Prostate gland (tissue), 2 donors: Measurements from ENCODE around the gene TNRC6C. TPM values are rescaled to one million over a fixed set of nuclear protein-coding genes. Genes with fewer than 3 reads are reported as not detected.

Source experiments
- DNase-seq: peaks from one replicate; pipeline ENCODE4 v3.0.0-alpha.2; 2019; ENCODE audit warnings: low spot score
- H3K27ac ChIP-seq, 2 donors: fragments of 200-600 bp; sonication (generic); 2 replicates each; pipeline ENCODE4 v1.5.1; 2017 to 2019
- H3K27me3 ChIP-seq: fragments of 200-600 bp; sonication (generic); replicated peaks from 2 replicates; pipeline ENCODE4 v1.5.1; 2019; ENCODE audit not compliant: insufficient read depth
- H3K36me3 ChIP-seq, 2 donors: fragments of 200-600 bp; sonication (generic); 1 replicate in 1 of 2; 2 replicates in 1 of 2; pipeline versions ENCODE4 v1.5.1 to v1.8.1; 2017 to 2019
- H3K4me1 ChIP-seq: fragments of 200-600 bp; sonication (generic); replicated peaks from 2 replicates; pipeline ENCODE4 v1.5.1; 2019
- H3K4me3 ChIP-seq, 2 donors: fragments of 200-600 bp; sonication (generic); 2 replicates each; pipeline ENCODE4 v1.5.1; 2017 to 2019
- H3K9me3 ChIP-seq: fragments of 200-600 bp; sonication (generic); 2 replicates; pipeline ENCODE4 v1.5.1; 2017
- CTCF ChIP-seq, 4 experiments: fragments of 200-600 bp in 2 of 4; fragments of 450-650 bp in 2 of 4; sonication (generic) in 2 of 4; IDR thresholded peaks; 1 replicate in 3 of 4; 2 replicates in 1 of 4; pipeline ENCODE4 v1.5.1; 2016 to 2019; ENCODE audit warnings: antibody characterized with exemption in 4 of 4, mild to moderate bottlenecking in 2 of 4, moderate library complexity in 2 of 4
- POLR2A ChIP-seq: fragments of 450-650 bp; IDR thresholded peaks from one replicate; pipeline ENCODE4 v1.6.1; 2016; ENCODE audit warnings: antibody characterized with exemption, mild to moderate bottlenecking
- POLR2AphosphoS5 ChIP-seq: sonication (generic); formaldehyde crosslinking; IDR thresholded peaks from one replicate; pipeline ENCODE4 v1.6.1; 2017; ENCODE audit warnings: antibody characterized with exemption
- WGBS: methylation state at CpG from one replicate; pipeline ENCODE4 v1.1.5; 2018; 5-methylcytosine and 5-hydroxymethylcytosine counted together
- intact Hi-C: fragments of 100-400 bp; cut with DNase I; formaldehyde crosslinking; loops from one replicate; pipeline ENCODE4 v1.14.2; 2022
- total RNA-seq, 2 donors: library from RNA; depleted of rRNA; stranded (reverse); fragments of >200 nt; gene quantifications; one replicate each; pipeline ENCODE4 v1.1.0, GENCODE V29; 2016

The TNRC6C gene
- total RNA-seq, 2 donors from 2014 or later: 15.5 to 29.7 TPM

GRCh38 chr17:78023042-78023441, 64.5 kb downstream of the TNRC6C start:
- DNase-seq: no peak
- H3K9me3 ChIP-seq: no peaks in the 10 kb centered on the region
- intact Hi-C loops: loop anchor here (5.0 kb wide), 1 partner anchor 229 kb away; no protein-coding TSS in a partner anchor
- H3K27me3 ChIP-seq: no peaks in the 10 kb centered on the region
- no peaks in the 10 kb centered on the region for H3K4me1 ChIP-seq
- H3K36me3 ChIP-seq: no peaks in the 10 kb centered on the region
- 82% methylated on average over 5 of the region's 5 CpGs for WGBS
- H3K4me3 ChIP-seq: no peak overlapping the region
- no peak for TF ChIP-seq CTCF (IDR thresholded peaks at IDR 0.05)
- H3K27ac ChIP-seq: no peak overlapping the region

- no peak for DNase-seq
- WGBS: 84% methylated on average over 2 of the region's 2 CpGs
- intact Hi-C loops: no loop called here
- H3K4me3 ChIP-seq: no peak overlapping the region
- no peak overlapping the region for H3K27ac ChIP-seq
- TF ChIP-seq POLR2A: no peak
- TF ChIP-seq POLR2AphosphoS5: no peak
- no peak for TF ChIP-seq CTCF (IDR thresholded peaks at IDR 0.05)
- H3K36me3 ChIP-seq: no peaks in the 10 kb centered on the region
- H3K4me1 ChIP-seq: no peaks in the 10 kb centered on the region
- H3K9me3 ChIP-seq: no peaks in the 10 kb centered on the region
- H3K27me3 ChIP-seq: no peaks in the 10 kb centered on the region
Observed at GRCh38 chr17:78026381-78026780, 67.9 kb downstream of the TNRC6C start.

GRCh38 chr17:78027121-78027520, 68.6 kb downstream of the TNRC6C start:
- Histone ChIP-seq H3K36me3 (no peaks in the 10 kb centered on the region), H3K4me1 (no peaks in the 10 kb centered on the region), H3K27ac (no peak overlapping the region), H3K9me3 (no peaks in the 10 kb centered on the region), H3K27me3 (no peaks in the 10 kb centered on the region), H3K4me3 (no peak overlapping the region)
- intact Hi-C loops: no loop called here
- WGBS: 85% methylated on average over 2 of the region's 2 CpGs
- no peak for TF ChIP-seq CTCF (IDR thresholded peaks at IDR 0.05)
- DNase-seq: no peak

GRCh38 chr17:78029697-78030096, 71.2 kb downstream of the TNRC6C start:
- 51% methylated on average over 1 of the region's 1 CpG for WGBS
- intact Hi-C loops: no loop called here
- TF ChIP-seq POLR2A (no peak), CTCF (IDR thresholded peaks at IDR 0.05) (no peak), POLR2AphosphoS5 (no peak)

GRCh38 chr17:78031435-78031834, 72.9 kb downstream of the TNRC6C start:
- Histone ChIP-seq H3K4me1 (no peaks in the 10 kb centered on the region), H3K27ac (no peak overlapping the region), H3K36me3 (no peaks in the 10 kb centered on the region), H3K27me3 (no peaks in the 10 kb centered on the region), H3K9me3 (no peaks in the 10 kb centered on the region), H3K4me3 (no peak overlapping the region)
- WGBS: 62% methylated on average over 8 of the region's 8 CpGs
- intact Hi-C loops: no loop called here
- TF ChIP-seq POLR2AphosphoS5 (no peak), CTCF (IDR thresholded peaks at IDR 0.05) (no peak), POLR2A (no peak)
- no peak for DNase-seq

More at GRCh38 chr17:78029697-78030096, 71.2 kb downstream of the TNRC6C start:
- no peaks in the 10 kb centered on the region for H3K27me3 ChIP-seq
- H3K4me3 ChIP-seq: no peak overlapping the region
- H3K9me3 ChIP-seq: no peaks in the 10 kb centered on the region
- DNase-seq: no peak
- H3K27ac ChIP-seq: no peak overlapping the region
- no peaks in the 10 kb centered on the region for H3K4me1 ChIP-seq
- H3K36me3 ChIP-seq: no peaks in the 10 kb centered on the region
